ENCODE measurements around the gene DNHD1.

DNHD1 gene, protein sequence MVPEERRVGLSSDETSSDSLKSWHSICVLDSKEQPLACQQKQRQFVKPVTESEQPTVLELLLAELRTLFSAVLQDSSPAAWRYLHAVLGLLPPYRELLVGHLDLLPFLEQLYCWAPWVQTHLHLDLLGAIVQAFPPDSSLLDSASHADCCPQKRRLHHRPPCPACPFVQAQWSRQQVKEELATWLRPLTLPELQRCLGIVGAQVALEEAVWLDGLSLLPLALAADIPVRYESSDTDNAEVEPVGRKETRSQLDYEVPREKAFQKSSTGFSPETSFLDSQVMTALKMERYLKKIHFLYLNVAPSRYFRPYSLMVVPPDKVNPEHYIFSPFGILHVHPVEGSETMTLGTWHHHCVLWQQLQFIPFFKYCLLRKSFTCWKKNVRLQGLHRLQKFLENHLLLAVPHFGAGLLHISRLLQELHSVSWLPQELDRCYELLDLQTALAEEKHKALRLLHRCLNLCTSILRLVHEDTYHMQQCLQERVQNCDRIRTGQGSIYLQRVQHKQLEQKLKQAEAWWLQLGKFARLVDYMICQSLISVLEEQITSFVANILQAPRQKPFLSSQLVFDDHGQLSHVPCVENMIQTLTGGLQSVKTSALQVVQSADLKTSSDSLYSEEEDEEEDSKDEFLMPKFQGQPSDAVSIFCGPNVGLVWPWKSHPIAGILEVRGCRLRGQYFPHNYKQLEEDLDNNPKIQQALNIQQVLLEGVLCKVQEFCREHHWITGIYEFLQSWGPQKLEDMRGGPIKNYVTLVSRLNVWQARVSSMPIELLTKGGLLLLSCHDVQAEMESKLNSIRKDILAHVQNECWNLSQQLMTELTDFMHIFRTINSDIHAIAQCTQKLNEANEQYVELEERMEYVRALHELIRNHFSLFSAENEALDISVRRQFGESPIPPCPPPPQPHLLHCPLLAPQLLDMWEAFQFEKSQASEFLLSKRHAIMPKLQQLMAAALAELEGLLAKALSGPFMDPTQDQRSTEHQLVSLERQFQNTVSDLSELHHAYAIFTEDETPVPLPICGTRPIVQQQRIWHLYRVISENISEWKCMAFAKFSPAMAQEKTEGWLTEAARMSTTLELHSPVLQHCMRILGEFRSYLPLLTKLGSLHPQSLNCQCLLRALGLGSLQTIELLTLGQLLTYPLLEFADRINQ (N-terminal part only)

GRCh38 chr11:6497069-6497839, at the start of gene DNHD1:
Gene DNHD1, plus strand, starts transcription at chr11:6497280. Its CDS starts 936 bp downstream, at chr11:6498216.
- DNase-seq = no peak

DNA sequence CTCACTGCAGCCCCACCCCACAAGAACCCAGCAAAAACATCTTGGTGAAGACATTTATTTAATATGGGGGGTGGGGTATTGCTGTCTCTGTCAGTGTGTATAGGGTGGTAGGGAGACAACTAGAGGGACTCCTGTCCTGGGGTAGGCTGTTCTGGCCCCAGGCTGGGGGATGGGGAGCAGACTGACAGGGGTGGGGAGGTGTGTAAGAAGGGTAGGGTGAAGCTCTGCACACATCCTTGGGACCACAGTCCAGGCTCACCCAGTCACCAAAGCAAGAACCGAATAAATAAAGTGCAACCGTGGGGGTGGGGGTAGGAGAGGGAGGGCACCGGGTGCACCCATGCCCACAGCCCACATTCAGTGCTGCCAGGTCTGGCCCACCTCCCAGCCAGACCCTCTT, 48.5 kb upstream of the DNHD1 start:
- no peak for DNase-seq

- no peak for DNase-seq
These were observed 44.9 kb upstream of the DNHD1 start for GRCh38 chr11:6452219-6452618.

- no peak for DNase-seq
These were observed 43.9 kb upstream of the DNHD1 start for GRCh38 chr11:6453152-6453551.

GRCh38 chr11:6455070-6455469, 42.0 kb upstream of the DNHD1 start:
- no peak for DNase-seq

- no peak for DNase-seq
These were observed 40.6 kb upstream of the DNHD1 start for GRCh38 chr11:6456361-6457073.

DNA sequence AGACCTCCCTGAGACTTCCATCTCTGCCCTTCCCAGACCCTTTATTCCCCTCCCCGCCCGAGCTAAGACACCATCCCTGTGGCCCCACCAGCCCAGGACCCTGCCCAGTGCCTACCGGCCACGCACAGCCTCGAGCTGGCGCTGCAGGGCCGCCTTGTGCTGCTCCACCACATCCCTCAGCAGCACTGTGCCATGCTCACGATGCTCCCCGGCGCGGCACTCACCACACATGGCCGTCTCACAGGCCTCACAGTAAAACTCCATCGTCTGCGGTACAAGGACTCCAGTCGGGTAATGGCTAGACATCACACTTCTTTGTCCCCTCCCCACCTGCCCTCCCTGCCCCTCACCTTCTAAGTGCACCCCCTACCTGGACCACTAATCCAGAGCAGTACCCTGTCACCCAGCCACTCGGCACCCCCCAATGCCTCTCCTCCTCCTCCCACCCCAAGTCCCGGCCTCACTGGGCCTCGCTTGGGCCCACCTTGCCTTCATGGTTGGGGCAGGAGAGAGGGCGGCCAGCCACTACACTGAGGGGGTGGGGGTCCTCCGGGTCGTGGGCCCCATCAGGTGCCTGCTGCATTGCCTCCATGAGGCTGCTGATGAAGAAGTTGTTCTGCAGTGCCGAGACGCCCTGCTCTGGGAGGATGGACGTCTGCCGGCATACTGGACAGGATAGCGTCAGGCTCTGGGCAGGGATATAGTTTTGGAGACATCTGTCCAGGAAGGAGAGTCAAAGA, 39.3 kb upstream of the DNHD1 start:
- no peak for DNase-seq

DNA sequence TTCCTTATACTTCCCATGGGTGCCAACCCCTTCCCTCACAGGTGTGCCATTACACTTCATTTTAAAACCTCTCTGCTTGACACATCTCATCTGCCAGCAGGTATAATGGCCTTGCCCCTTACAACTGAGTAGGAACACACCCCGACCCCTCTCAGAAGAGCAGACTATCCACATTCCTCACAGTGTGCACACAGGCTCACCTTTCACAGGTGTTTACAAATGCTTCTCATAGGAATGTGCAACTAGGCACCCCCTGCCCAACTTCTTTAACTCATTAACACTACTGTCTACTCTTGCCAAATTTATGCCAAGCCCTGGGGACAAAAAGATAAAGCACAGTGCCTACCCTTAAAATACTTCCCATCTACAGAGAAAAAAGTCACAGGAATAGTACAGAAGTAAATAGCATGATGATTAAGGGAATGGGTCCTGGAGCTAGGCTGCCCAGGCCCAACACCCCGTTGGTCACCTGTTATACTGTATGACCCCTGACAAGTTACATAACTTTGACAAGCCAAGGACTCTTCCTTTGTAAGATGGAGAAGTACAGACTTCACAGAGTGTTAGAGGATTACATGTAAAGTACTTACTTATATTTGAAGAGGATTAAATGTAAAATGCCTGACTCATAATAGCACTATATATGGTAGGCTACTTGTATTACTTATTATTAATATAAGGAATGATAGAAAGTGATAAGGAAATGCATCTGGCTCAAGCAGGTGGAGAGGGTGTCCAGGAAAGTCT, 38.6 kb upstream of the DNHD1 start:
- DNase-seq = no peak

DNA sequence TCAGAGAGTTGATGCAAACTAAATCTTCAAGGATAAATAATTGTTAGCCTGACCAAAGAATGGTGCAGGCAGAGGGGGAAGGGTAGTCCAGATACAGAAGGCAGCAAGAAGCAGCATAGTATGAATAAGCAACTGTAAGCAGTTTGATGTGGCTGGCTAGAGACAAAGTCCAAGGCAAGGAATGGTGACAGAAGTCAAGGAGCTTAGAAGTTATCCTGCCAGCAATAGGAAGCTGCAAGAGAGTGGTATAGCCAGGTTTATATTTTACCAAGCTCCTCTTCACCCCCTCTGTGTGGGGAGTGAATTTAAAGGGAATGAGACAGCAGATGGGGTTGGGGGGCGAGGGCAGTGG, 38.0 kb upstream of the DNHD1 start:
- no peak for DNase-seq

DNA sequence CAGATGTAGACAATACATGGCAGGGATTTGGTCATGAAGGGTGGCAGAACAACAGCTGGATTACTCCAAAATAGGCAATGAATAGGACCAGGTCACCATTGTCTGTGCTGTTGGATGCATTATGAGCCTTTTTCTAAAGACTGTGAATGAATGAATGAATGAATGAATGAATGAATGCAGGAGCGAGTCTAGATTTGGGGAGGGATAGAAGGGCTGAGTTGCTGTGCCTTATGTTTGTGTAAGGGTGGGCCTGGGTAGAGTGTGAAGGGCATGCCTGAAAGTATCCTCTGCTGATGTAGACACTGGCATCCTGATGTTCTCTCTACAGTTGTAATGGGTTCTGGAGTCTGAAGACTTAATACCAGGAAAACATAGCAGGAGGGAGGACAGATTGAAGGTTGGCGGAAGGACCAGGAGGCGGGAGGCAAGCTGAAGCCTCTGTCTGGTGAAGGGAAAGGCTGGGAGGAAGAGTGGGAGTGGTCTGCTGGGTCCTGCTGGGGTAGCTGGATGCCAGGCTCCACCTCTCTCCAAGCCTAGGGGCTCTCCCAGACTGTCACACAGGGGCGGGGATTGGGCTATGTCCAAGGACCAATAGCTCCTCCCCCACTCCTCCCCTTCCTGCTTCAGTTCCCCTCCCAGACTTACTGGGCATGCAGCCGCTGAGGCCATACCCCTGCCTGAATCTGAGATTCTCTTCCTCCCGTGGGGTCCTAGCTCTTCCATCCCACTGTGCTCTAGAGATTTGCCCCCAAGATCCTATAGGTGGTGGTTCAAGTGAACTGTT, 28.2 kb upstream of the DNHD1 start:
- peak; percentile 97 for DNase-seq

- no peak for DNase-seq
These were observed 27.5 kb upstream of the DNHD1 start for GRCh38 chr11:6469599-6469998.

DNA sequence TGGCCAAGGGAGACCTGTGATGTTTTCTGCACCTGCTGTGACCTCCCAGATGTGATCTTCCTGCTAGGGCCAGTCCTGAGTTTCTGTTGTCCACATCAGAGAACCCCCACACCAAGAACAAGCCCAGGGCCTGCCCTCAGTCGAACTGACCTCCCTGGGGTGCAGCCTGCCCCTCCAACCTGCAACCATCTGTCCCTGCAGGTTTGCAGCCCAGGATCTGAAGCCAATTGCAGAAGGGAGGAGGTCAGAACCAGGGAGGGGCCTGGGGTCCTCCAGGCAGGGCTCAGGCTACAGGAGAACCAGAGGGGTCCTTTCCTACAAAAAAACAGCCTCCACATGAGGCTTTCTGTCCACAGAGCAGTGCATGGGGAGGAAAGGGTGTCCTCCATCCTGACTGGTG, 24.1 kb upstream of the DNHD1 start:
- DNase-seq = no peak

- DNase-seq = peak; percentile 95
These were observed 23.3 kb upstream of the DNHD1 start, which contains the start of gene TRIM3 for GRCh38 chr11:6473451-6474412. Gene TRIM3, minus strand, starts transcription at chr11:6473941. Its CDS starts 8,246 bp downstream, at chr11:6465695.

DNA sequence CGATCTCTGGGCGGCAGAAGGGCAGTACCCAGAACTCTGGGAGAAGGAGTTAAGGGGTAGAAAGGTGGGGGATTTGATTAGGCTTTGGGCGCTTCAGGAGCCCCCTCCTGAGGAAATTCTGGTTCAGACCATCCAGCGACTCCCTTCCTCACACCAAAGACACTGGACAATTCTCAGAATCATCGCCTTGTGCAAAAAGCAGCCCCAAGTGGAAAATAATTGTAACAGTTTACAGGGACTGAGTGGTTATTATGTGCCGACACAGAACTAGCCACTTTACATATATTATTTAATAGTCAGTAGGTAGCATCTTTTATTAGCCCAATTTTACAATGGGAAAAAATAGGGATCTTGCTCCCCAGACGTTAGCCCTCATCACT, 22.7 kb upstream of the DNHD1 start:
- no peak for DNase-seq

GRCh38 chr11:6474806-6475500, 22.1 kb upstream of the DNHD1 start:
- no peak for DNase-seq

- DNase-seq = no peak
These were observed 21.1 kb upstream of the DNHD1 start for GRCh38 chr11:6475936-6476335.

GRCh38 chr11:6476571-6476970, 20.5 kb upstream of the DNHD1 start:
- DNase-seq = no peak
